Activated naive CD4-positive, alpha-beta T cell treated with Interleukin-2 at 50 U/mL for 16 hours (primary cell): Measurements from ENCODE around the gene CDHR2.

ENCODE experiments used
- DNase-seq: peaks from one replicate; pipeline ENCODE4 v3.0.0-alpha.2; 2020

Gene CDHR2

DNA sequence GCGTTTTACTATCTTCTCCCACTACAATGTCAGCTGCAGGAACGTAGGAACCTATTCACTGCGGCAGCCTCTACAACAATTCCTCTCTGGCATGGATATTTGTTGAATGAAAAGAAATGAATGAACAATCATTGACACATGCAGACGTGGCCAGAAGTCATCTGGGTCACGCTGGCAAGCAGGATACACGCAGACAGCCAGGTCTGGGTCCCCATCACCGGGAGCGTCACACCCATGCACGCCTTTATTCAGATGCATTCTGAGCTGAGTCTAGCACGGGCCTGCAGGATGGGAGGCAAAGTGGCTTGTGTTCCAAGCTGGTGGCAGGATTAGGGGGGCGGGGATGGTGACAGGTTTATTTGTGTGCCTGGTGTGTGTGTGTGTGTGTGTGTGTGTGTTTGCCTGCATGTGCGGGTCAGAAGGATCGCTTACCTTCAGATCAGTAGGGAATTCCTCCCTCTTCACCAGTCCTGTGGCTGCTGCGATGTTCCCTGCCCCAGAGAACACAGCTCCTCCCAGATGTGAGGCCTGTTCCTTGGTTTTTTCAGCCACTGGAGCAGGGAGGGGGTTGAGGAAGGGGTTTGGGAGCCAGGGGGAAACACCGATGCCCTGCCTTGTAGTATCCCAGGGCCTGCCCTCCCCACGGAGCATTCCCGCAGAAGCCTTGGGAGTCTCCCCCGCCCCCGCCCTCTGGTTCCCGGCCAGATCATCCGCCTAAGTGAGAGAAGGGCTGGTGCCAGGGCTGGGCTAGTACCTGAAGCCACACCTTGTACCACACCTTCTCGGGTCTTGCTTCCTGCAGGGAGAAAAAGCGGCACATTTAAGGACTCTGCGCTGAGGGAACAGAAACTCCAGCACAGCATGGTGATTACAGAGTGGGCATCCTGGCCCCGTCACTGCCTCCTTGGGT lies 77.1 kb downstream of the CDHR2 start:
- no peak for DNase-seq

- no peak for DNase-seq
These were observed 77.7 kb downstream of the CDHR2 start for GRCh38 chr5:176626876-176627236.

DNA sequence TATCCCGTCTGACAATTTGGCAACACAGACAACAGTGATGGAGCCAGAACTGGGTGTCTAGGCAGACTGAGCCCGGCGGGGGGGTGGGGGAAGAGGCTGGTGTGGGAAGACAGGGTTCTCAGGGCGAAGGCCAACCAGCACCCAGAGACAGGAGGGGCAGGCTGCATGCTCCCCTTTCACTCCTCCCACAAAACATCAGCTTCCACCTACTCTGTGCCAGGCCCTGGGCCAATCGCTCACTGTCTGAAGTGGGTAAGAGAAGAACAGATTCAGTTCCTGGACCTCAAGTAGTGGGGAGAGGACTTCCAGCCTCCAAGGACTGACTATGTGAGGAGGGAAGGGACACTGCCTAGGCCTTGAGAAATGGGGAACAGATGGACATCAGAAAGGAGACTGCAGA lies 78.4 kb downstream of the CDHR2 start:
- DNase-seq = no peak

DNA sequence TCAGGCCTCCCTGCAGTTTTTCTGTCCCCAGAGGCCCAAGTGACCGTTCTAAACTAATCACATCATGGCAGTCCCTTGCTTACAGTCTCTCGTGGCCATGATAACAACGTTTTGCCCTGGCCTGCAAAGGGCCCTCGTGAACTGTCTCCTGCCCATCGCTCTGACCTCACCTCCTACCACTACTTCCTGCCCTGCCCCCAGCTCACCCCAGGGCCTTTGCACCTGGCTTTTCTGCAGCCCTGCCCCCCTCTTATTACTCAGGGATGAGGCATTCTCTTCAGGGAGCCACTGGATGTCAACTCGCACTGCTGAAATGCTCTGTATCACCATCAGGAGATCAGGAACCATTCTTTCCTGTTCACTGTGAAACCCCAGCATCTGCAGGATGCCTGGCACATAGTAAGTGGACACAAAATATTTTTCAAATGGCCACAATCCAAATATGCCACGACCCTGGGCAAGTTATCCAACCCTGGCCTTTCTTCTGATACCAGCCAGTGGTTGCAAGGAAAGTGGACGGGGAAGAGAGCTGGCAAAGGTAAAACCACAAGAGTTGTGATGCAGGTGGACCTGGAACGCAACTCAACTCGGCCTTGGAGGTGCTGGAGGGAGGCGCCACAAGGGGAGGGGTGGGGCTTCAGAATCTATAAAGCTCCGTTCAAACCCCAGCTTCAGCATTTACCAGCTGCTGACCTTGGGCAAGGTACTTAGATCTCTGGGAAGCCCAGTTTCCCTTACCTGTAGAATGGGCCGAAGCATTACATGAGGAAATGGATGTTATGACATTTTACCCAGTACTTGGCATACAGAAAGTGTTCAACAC lies 79.5 kb downstream of the CDHR2 start:
- no peak for DNase-seq

- no peak for DNase-seq
These were observed 80.2 kb downstream of the CDHR2 start for GRCh38 chr5:176629317-176629852.

- DNase-seq = peak; percentile 52
These were observed 80.9 kb downstream of the CDHR2 start, which contains the start of the genes EIF4E1B and SNCB for GRCh38 chr5:176629853-176630680. TSS of gene EIF4E1B (plus strand) at chr5:176630675. CDS start at chr5:176642788, 12,113 bp downstream. TSS of gene SNCB (minus strand) at chr5:176630534. CDS start at chr5:176629654, 880 bp downstream.

DNA sequence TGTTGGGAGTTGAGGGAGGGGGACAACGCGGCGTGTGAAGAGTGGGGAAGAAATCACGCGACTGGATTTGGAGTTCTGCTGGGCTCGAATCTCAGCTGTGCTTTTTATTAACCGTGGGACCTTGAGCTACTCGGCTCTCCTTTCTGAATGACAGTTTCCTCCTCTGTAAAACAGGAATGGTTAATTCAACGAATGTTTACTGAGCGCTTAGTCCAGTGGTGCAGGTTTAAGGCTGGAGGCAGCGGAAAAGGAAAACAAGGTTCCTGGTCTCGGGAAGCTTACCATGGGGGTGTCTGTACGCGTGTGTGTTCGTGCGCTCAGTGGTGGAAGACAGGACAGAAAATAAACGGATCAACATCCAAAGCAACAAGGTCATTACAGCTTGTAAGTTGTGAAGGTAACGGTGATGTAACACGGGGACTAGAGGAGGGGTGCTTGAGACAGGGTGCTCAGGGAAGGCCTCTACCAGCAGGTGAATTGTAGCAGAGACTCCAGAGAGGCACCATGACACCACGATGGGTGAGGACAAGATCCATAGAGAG lies 81.6 kb downstream of the CDHR2 start:
- no peak for DNase-seq

DNA sequence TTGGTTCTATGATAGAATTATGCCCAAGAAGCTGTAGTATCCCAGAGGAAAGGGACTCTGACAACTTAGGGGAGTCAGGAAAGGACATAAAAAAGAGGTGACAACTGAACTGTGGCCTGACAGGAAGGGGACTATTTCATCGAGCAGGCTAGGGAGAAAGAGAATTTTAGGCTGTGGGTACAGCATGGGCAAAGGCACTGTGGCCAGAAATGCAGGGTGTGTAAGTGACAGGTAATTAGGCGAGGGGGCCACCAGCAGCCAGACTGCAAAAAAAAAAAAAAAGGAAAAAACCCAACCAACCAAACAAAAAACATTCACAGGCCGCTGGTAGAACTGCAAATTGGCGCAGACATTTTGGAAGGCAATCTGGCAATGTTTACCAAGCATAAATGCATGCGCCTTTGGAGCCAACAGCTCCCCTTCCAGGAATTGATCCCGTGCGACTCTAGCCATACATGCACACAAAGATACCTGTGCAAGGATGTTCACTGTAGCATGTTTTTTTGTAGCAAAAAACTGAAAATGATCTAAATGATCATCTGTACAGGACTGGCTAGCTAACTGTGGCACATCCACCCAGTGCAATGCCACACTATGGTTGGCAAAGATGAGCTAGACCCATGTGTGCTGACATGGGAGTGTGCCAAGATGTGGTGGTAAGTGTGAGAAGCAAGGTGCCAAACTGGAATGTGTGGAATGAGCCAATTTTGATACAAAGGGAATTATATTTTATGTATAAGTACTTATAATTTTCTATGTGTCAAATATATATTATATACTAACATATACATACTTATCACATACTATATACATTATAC lies 82.5 kb downstream of the CDHR2 start:
- DNase-seq = no peak

DNA sequence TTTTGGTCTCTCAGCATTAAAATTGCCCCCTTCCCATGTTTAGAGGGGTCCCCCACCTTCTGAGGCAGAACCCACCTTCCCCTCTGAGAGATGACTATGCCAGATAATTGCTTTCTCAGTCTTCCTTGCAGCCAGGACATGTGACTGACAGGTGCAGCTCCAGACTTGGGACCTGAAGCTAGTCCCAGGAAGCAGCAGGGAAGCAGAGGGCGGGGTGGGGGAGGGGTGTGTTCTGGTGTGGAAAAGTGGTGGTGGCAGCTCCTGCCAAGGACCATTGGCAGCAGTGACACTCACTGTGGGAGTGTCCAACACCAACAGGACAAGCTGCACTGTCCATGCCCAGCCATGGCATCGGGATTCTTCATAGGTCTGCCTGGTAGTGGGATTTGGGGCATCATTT lies 83.6 kb downstream of the CDHR2 start:
- no peak for DNase-seq

- no peak for DNase-seq
These were observed 84.5 kb downstream of the CDHR2 start for GRCh38 chr5:176633598-176633997.

DNA sequence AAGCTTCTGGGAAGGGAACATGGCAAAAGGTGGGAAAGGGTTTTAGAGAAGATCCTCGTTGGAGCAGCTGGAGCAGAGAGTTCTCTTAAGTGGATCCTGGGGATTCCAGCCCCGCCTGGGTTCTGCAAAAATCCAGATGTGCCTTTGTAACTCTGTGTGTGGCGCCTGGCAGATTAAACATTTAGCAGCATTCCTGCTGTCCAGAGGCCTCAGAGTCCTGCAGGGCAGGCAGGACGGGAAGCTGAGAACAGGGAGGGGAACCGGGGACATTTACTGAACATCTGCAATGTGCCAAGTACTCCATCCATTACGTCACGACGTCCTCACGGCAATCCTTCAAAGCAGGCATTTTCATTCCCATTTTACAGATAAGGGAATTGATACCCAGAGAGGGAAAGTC lies 87.3 kb downstream of the CDHR2 start:
- DNase-seq = no peak

GRCh38 chr5:176637556-176637955 lies 88.4 kb downstream of the CDHR2 start:
- no peak for DNase-seq

DNA sequence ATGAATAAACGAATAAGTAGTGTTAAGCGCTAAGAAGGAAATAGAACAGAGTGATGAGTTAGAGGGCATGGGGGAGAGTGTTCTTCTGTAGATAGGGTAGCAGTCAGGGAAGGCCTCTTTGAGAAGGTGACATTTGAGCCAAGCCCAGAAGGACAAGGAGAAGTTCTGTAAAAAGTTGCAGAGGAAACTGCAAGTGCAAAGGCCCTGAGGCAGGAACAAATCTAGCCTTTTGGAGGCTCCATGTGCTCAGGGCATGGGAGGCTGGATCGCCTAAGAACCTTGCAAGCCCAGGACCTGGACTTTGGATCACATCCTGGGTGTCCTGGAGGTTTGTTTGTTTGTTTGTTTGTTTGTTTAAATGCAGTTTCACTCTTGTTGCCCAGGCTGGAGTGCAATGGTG lies 89.3 kb downstream of the CDHR2 start:
- no peak for DNase-seq

- DNase-seq = no peak
These were observed 90.1 kb downstream of the CDHR2 start for GRCh38 chr5:176639208-176639607.

GRCh38 chr5:176639981-176640380 lies 90.8 kb downstream of the CDHR2 start:
- no peak for DNase-seq

- no peak for DNase-seq
These were observed 91.5 kb downstream of the CDHR2 start for GRCh38 chr5:176640616-176641015.

DNA sequence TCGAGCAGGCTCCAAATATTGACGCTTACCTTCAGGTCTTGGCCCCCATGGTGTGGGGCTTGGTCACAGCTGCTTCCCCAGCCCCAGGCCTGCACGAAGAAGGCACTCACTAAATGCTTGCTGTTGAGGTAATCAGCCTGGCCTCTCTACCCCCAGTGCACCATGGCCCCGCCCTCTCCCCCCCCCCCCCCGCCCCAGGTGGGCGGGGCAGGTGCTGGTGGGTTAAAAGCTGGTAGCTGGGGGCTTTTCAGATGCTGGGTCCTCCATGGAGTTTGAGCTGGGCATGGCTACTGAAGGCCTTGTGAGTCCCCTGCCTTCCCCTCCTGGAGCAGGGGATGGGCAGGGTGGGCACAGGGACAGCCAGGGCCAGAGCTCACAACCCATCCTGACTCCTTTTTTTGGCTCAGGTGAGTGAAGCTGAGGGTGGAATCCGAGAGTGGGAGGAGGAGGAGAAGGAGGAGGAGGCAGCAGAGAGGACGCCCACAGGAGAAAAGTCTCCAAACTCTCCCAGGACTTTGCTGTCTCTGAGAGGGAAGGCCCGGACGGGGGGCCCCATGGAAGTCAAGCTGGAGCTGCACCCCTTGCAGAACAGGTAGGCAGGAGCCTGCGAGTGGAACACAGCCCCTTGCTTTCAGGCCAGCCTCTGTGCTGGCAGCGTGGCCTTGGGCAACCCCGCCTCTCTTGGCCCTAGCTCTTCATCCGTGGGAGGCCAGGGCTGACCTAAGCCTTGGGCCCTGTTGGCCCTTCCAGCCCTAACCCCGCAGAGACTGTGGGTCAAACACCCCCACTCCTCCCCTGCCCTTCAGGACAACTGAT lies 93.7 kb downstream of the CDHR2 start:
- no peak for DNase-seq

DNA sequence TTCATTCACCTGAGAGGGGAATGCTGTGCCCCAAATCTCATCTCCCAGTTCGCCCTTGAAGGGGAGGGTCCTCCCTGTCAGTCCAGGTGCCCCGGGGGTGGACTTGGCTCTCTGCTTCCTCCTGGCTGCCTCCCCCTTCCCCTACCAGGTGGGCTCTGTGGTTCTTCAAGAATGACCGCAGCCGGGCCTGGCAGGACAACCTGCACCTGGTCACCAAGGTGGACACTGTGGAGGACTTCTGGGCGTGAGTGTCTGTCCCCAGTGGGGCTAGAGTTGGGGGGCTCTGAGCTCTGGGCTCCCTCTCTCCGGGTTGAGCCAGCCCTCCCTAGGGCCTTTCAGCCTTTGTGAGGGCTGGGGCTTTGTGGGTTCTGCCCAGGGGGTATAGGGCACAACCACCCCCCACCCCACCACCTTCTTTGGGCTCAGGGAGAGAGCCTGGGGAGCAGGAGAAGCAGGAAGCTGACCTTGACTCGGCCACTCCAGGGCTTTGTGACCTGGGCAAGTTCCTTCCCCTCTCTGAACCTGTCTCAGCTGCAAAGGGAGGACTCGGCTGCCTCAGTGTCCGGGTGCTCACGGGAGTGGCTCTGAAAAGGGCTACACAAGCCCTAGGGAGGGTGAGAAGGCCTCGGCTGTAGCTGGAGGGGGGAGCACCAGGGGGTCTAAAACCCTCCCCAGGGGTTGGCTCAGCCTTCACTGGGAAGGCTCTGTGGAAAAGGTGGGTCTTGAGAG lies 94.5 kb downstream of the CDHR2 start:
- DNase-seq = no peak

DNA sequence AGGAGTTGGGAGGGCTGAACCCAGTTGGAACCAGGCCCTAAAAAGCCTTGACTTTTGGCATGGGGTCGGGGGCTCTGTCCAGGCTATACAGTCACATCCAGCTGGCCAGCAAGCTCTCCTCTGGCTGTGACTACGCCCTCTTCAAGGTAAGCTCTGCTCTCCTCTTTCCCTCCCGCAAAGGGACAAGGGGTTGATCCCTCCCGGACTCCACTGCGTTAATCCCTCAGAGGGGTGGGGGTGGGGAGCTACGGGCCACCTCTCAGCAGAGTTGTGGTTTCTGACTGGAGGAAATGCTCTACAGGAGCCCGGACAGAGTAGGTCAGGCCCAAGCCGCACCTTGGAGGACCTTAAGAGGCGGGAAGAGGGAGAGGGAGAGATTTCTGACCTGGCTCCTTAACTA lies 95.2 kb downstream of the CDHR2 start:
- DNase-seq = no peak
